ENCODE results near the gene SLC22A23. TPM values are rescaled to one million over a fixed set of nuclear protein-coding genes. Genes with fewer than 3 reads are reported as not detected.

SLC22A23 gene
- total RNA-seq, 3 donors from 2014 or later = 61.5 to 160 (median 74.7) TPM

- ATAC-seq (no peak), DNase-seq (no peak)
- H3K9me3 ChIP-seq = peaks cover 4% of the 10 kb centered on the region
- no peak overlapping the region for H3K4me3 ChIP-seq
- no peaks in the 10 kb centered on the region for H3K4me1 ChIP-seq (ENCODE audit: low read depth)
- no peaks in the 10 kb centered on the region for H3K36me3 ChIP-seq (ENCODE audit: low read depth)
- no peak for TF ChIP-seq CTCF (IDR thresholded peaks at IDR 0.05)
- intact Hi-C loops (cut with DNase I, micrococcal nuclease) = no loop called here
Observed at GRCh38 chr6:3483675-3484074, 26.8 kb upstream of the SLC22A23 start.

- TF ChIP-seq CTCF (IDR thresholded peaks at IDR 0.05) = no peak
- intact Hi-C loops (cut with DNase I, micrococcal nuclease) = no loop called here
Observed at GRCh38 chr6:3482869-3483268, 26.0 kb upstream of the SLC22A23 start.

GRCh38 chr6:3481640-3482039 lies 24.8 kb upstream of the SLC22A23 start:
- TF ChIP-seq CTCF (IDR thresholded peaks at IDR 0.05) = no peak
- Histone ChIP-seq H3K9me3 (peaks cover 4% of the 10 kb centered on the region), H3K36me3 (ENCODE audit: low read depth) (no peaks in the 10 kb centered on the region), H3K4me1 (ENCODE audit: low read depth) (no peaks in the 10 kb centered on the region), H3K4me3 (no peak overlapping the region)
- no peak for DNase-seq
- intact Hi-C loops (cut with DNase I, micrococcal nuclease) = no loop called here
- ATAC-seq = no peak

More at GRCh38 chr6:3482869-3483268, 26.0 kb upstream of the SLC22A23 start:
- DNase-seq = no peak
- Histone ChIP-seq H3K36me3 (ENCODE audit: low read depth) (no peaks in the 10 kb centered on the region), H3K9me3 (peaks cover 4% of the 10 kb centered on the region), H3K4me3 (no peak overlapping the region), H3K4me1 (ENCODE audit: low read depth) (no peaks in the 10 kb centered on the region)
- ATAC-seq = no peak

GRCh38 chr6:3480009-3480408 lies 23.2 kb upstream of the SLC22A23 start:
- ATAC-seq (no peak), DNase-seq (no peak)
- H3K9me3 ChIP-seq = peaks cover 4% of the 10 kb centered on the region
- H3K36me3 ChIP-seq (ENCODE audit: low read depth) = no peaks in the 10 kb centered on the region
- no peak overlapping the region for H3K4me3 ChIP-seq
- no peak for TF ChIP-seq CTCF (IDR thresholded peaks at IDR 0.05)
- no peaks in the 10 kb centered on the region for H3K4me1 ChIP-seq (ENCODE audit: low read depth)
- intact Hi-C loops (cut with DNase I, micrococcal nuclease) = no loop called here

- ATAC-seq = no peak
- Histone ChIP-seq H3K9me3 (no peaks in the 10 kb centered on the region), H3K4me3 (no peak overlapping the region), H3K36me3 (ENCODE audit: low read depth) (no peaks in the 10 kb centered on the region), H3K4me1 (ENCODE audit: low read depth) (no peaks in the 10 kb centered on the region)
- intact Hi-C loops (cut with DNase I, micrococcal nuclease) = no loop called here
- no peak for TF ChIP-seq CTCF (IDR thresholded peaks at IDR 0.05)
- no peak for DNase-seq
Observed at GRCh38 chr6:3473773-3474172, 16.9 kb upstream of the SLC22A23 start.

- Histone ChIP-seq H3K4me3 (no peak overlapping the region), H3K36me3 (ENCODE audit: low read depth) (no peaks in the 10 kb centered on the region), H3K4me1 (ENCODE audit: low read depth) (no peaks in the 10 kb centered on the region), H3K9me3 (no peaks in the 10 kb centered on the region)
- no peak for DNase-seq
- TF ChIP-seq CTCF (IDR thresholded peaks at IDR 0.05) = no peak
- ATAC-seq = peak; percentile 25
- intact Hi-C loops (cut with DNase I, micrococcal nuclease) = no loop called here
Observed at GRCh38 chr6:3471711-3472110, 14.9 kb upstream of the SLC22A23 start.

Data from mucosa of descending colon (tissue), 3 donors.